Activated CD4-positive, alpha-beta T cell treated with anti-CD3 and anti-CD28 coated beads, Interleukin-2, amount 10 ng/mL, durations not matched to agents 7 days and 5 days (primary cell): Measurements from ENCODE around the gene CDC42EP2. TPM values are rescaled to one million over a fixed set of nuclear protein-coding genes. Genes with fewer than 3 reads are reported as not detected.

ENCODE experiments used
- CTCF ChIA-PET: fragments of 350-600 bp; sonication (Branson Sonifier 250); formaldehyde crosslinking; loops from one replicate; lab custom pipeline; 2021; ENCODE audit warnings: antibody characterized with exemption; lab: Charles Lee
- POLR2A ChIA-PET: fragments of 350-600 bp; sonication (Branson Sonifier 250); formaldehyde crosslinking; loops from one replicate; lab custom pipeline; 2021; ENCODE audit warnings: antibody characterized with exemption; lab: Charles Lee
- DNase-seq: peaks from one replicate; pipeline ENCODE4 v3.0.0-alpha.2; 2020
- H3K27ac Mint-ChIP-seq: one replicate; pipeline ENCODE4 v1.8.0; 2021; ENCODE audit warnings: mild to moderate bottlenecking, moderate library complexity, mixed read lengths
- H3K27me3 Mint-ChIP-seq: one replicate; pipeline ENCODE4 v1.8.0; 2021; ENCODE audit warnings: mixed read lengths
- H3K36me3 Mint-ChIP-seq: one replicate; pipeline ENCODE4 v1.8.0; 2021; ENCODE audit warnings: low read depth, mixed read lengths
- H3K4me1 Mint-ChIP-seq: one replicate; pipeline ENCODE4 v1.8.0; 2021; ENCODE audit warnings: mixed read lengths
- H3K4me3 Mint-ChIP-seq: one replicate; pipeline ENCODE4 v1.8.0; 2021; ENCODE audit warnings: mild to moderate bottlenecking, moderate library complexity, mixed read lengths
- H3K9me3 Mint-ChIP-seq: one replicate; pipeline ENCODE4 v1.8.0; 2021; ENCODE audit warnings: mixed read lengths
- total RNA-seq, 2 experiments: library from RNA; stranded (reverse); gene quantifications; one replicate each; pipeline ENCODE4 v1.2.3, GENCODE V29; 2021

CDC42EP2 gene
- total RNA-seq, 2 experiments from 2014 or later, result 0.25 to 0.67 TPM

GRCh38 chr11:65355013-65355775 lies 40.5 kb downstream of the CDC42EP2 start:
- ChIA-PET POLR2A (no interaction called here), CTCF (interaction anchor here (0.9 to 1.3 kb wide), 5 partner anchors 13 to 215 kb away, joined by 3 to 4 read pairs (median 3); partner anchors contain the start of gene ZNRD2)
- H3K4me3 Mint-ChIP-seq, result peak overlapping the region; percentile 85
- DNase-seq, result peak; percentile 68
- H3K27me3 Mint-ChIP-seq, result peaks cover 4% of the 10 kb centered on the region
- peaks cover 10% of the 10 kb centered on the region for H3K36me3 Mint-ChIP-seq
- peaks cover 16% of the 10 kb centered on the region for H3K4me1 Mint-ChIP-seq
- peak overlapping the region; percentile 83 for H3K27ac Mint-ChIP-seq
- no peaks in the 10 kb centered on the region for H3K9me3 Mint-ChIP-seq

DNA sequence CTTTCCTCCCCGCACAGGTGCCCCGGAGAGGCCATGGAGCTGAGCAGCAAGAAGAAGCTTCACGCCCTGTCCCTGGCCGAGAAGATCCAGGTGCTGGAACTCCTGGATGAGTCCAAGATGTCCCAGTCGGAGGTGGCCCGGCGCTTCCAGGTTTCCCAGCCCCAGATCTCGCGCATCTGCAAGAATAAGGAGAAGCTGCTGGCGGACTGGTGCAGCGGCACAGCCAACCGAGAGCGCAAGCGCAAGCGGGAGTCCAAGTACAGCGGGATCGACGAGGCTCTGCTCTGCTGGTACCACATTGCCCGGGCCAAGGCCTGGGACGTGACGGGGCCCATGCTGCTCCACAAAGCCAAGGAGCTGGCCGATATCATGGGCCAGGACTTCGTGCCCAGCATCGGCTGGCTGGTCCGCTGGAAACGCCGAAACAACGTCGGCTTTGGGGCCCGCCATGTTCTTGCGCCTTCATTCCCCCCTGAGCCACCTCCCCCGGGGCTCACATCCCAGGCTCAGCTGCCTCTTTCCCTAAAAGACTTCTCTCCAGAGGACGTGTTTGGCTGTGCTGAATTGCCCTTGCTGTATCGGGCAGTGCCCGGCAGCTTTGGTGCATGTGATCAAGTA lies 41.2 kb downstream of the CDC42EP2 start:
- CTCF ChIA-PET, result interaction anchor here (0.7 to 1.3 kb wide), 7 partner anchors 9 to 214 kb away, joined by 3 to 4 read pairs (median 3); partner anchors contain the start of gene ZNRD2
- Mint-ChIP-seq H3K4me3 (peak overlapping the region; percentile 85), H3K36me3 (peaks cover 10% of the 10 kb centered on the region), H3K27me3 (peaks cover 4% of the 10 kb centered on the region), H3K9me3 (no peaks in the 10 kb centered on the region), H3K27ac (peak overlapping the region; percentile 68), H3K4me1 (peaks cover 16% of the 10 kb centered on the region)
- DNase-seq, result no peak
- POLR2A ChIA-PET, result no interaction called here

DNA sequence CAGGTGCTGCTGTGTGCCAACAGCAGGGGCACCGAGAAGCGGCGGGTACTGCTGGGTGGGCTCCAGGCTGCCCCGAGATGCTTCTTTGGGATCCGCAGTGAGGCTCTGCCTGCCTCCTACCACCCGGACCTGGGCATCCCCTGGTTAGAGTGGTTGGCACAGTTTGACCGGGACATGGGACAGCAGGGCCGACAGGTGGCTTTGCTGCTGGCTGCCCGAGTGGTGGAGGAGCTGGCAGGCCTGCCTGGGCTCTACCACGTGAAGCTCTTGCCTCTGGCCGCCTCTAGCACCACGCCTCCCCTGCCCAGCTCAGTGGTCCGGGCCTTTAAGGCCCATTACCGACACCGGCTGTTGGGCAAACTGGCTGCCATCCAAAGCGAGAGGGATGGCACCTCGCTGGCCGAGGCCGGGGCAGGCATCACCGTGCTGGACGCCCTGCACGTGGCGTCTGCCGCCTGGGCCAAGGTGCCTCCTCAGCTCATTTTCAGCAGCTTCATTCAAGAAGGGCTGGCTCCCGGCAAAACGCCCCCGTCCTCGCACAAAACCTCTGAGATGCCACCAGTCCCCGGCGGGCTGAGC lies 41.8 kb downstream of the CDC42EP2 start:
- ChIA-PET CTCF (interaction anchor here (0.7 to 1.3 kb wide), 4 partner anchors 10 to 150 kb away, joined by 3 to 4 read pairs (median 3); no protein-coding TSS in a partner anchor), POLR2A (no interaction called here)
- H3K4me3 Mint-ChIP-seq, result peak overlapping the region; percentile 51
- H3K27me3 Mint-ChIP-seq, result peaks cover 4% of the 10 kb centered on the region
- DNase-seq, result no peak
- peaks cover 8% of the 10 kb centered on the region for H3K36me3 Mint-ChIP-seq
- peaks cover 16% of the 10 kb centered on the region for H3K4me1 Mint-ChIP-seq
- no peaks in the 10 kb centered on the region for H3K9me3 Mint-ChIP-seq
- H3K27ac Mint-ChIP-seq, result no peak overlapping the region

- CTCF ChIA-PET, result interaction anchor here (0.6 to 1.2 kb wide), 11 partner anchors 28 to 489 kb away, joined by 3 to 4 read pairs (median 3); partner anchors contain the start of gene CDC42EP2
- Mint-ChIP-seq H3K27ac (no peak overlapping the region), H3K4me1 (peaks cover 24% of the 10 kb centered on the region), H3K9me3 (no peaks in the 10 kb centered on the region), H3K4me3 (no peak overlapping the region), H3K27me3 (peaks cover 4% of the 10 kb centered on the region), H3K36me3 (no peaks in the 10 kb centered on the region)
- no peak for DNase-seq
- POLR2A ChIA-PET, result interaction anchor here (0.6 kb wide), 1 partner anchor 142 kb away, joined by 3 read pairs; no protein-coding TSS in a partner anchor
These were observed 43.2 kb downstream of the CDC42EP2 start for GRCh38 chr11:65357856-65358356.

GRCh38 chr11:65362320-65362931 lies 47.8 kb downstream of the CDC42EP2 start:
- ChIA-PET POLR2A (no interaction called here), CTCF (interaction anchor here (0.8 to 1.3 kb wide), 4 partner anchors 14 to 178 kb away, joined by 3 to 5 read pairs (median 4); no protein-coding TSS in a partner anchor)
- Mint-ChIP-seq H3K4me1 (peaks cover 14% of the 10 kb centered on the region), H3K36me3 (no peaks in the 10 kb centered on the region), H3K9me3 (no peaks in the 10 kb centered on the region), H3K27me3 (no peaks in the 10 kb centered on the region), H3K4me3 (no peak overlapping the region), H3K27ac (peak overlapping the region; percentile 32)
- DNase-seq, result no peak

DNA sequence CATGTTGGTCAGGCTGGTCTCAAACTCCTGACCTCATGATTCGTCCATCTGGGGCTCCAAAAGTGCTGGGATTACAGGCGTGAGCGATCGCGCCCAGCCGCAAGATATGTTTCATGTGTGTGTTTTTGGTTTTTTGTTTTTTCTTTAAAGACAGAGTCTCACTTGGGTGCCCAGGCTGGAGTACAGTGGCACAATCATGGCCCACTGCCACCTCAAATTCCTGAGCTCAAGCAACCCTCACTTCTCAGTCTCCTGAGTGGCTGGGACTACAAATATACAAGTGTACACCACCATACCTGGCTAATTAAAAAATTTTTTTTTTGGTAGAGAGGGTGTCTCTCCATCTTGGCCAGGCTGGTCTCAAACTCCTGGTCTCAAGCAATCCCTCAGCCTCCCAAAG lies 48.3 kb downstream of the CDC42EP2 start:
- Mint-ChIP-seq H3K9me3 (no peaks in the 10 kb centered on the region), H3K36me3 (no peaks in the 10 kb centered on the region), H3K4me1 (peaks cover 14% of the 10 kb centered on the region), H3K27ac (peak overlapping the region; percentile 31), H3K27me3 (no peaks in the 10 kb centered on the region), H3K4me3 (no peak overlapping the region)
- CTCF ChIA-PET, result interaction anchor here (0.6 to 1.3 kb wide), 3 partner anchors 15 to 53 kb away, joined by 3 to 5 read pairs (median 3); no protein-coding TSS in a partner anchor
- no peak for DNase-seq
- POLR2A ChIA-PET, result no interaction called here

DNA sequence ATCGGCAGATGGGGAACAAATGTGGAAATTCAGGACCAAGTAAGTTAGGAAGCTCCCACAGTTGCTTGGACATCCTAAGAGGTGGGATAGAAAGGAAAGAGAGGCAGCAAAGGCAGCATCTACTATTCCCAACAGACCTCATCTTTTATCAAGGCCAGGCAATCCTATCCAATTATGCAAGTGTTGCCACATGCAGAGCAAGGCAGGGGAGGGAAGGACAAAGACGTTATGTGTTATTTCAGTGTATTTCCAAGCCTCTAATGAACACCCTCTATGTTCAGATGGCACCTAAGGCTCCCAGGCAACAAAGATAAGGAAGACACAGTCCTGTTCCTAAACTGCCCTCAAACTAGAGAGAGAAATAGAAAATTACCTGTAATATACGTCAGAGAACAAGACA lies 49.1 kb downstream of the CDC42EP2 start:
- CTCF ChIA-PET, result no interaction called here
- DNase-seq, result no peak
- Mint-ChIP-seq H3K27me3 (no peaks in the 10 kb centered on the region), H3K4me3 (no peak overlapping the region), H3K9me3 (no peaks in the 10 kb centered on the region), H3K36me3 (no peaks in the 10 kb centered on the region), H3K4me1 (peaks cover 14% of the 10 kb centered on the region), H3K27ac (no peak overlapping the region)
- POLR2A ChIA-PET, result no interaction called here

GRCh38 chr11:65366340-65366773 lies 51.7 kb downstream of the CDC42EP2 start:
- no peaks in the 10 kb centered on the region for H3K36me3 Mint-ChIP-seq
- H3K27me3 Mint-ChIP-seq, result no peaks in the 10 kb centered on the region
- ChIA-PET CTCF (interaction anchor here (1.2 kb wide), 1 partner anchor 38 kb away, joined by 3 read pairs; no protein-coding TSS in a partner anchor), POLR2A (no interaction called here)
- peaks cover 14% of the 10 kb centered on the region for H3K4me1 Mint-ChIP-seq
- no peak overlapping the region for H3K4me3 Mint-ChIP-seq
- H3K9me3 Mint-ChIP-seq, result no peaks in the 10 kb centered on the region
- peak; percentile 49 for DNase-seq
- no peak overlapping the region for H3K27ac Mint-ChIP-seq

- H3K9me3 Mint-ChIP-seq, result no peaks in the 10 kb centered on the region
- DNase-seq, result no peak
- H3K36me3 Mint-ChIP-seq, result no peaks in the 10 kb centered on the region
- POLR2A ChIA-PET, result no interaction called here
- CTCF ChIA-PET, result interaction anchor here (0.6 to 1.8 kb wide), 8 partner anchors 8 to 258 kb away, joined by 3 to 6 read pairs (median 4); partner anchors contain the start of gene FAM89B
- H3K27me3 Mint-ChIP-seq, result no peaks in the 10 kb centered on the region
- peaks cover 4% of the 10 kb centered on the region for H3K4me1 Mint-ChIP-seq
- H3K4me3 Mint-ChIP-seq, result no peak overlapping the region
- H3K27ac Mint-ChIP-seq, result no peak overlapping the region
These were observed 56.0 kb downstream of the CDC42EP2 start for GRCh38 chr11:65370659-65371049.

Other genes with a start within 250 kb of the CDC42EP2 start
- gene CDCA5, start 230.8 kb upstream of the CDC42EP2 start, total RNA-seq, result 100 to 1,000 TPM; 105 to 109 TPM
- gene ZFPL1, start 230.6 kb upstream of the CDC42EP2 start, total RNA-seq, result 10 to 100 TPM; 27.2 to 29.8 TPM
- gene VPS51, start 218.7 kb upstream of the CDC42EP2 start, total RNA-seq, result 100 to 1,000 TPM; 146 to 148 TPM
- gene TM7SF2, start 203.0 kb upstream of the CDC42EP2 start, total RNA-seq, result 10 to 100 TPM; 26.1 to 27.7 TPM
- 1 to 10 TPM; 8.6 to 9.9 TPM for gene ZNHIT2, start 197.2 kb upstream of the CDC42EP2 start, total RNA-seq
- 1,000 to 10,000 TPM; 1,051 to 1,116 TPM for gene FAU, start 192.7 kb upstream of the CDC42EP2 start, total RNA-seq
- 10 to 100 TPM; 49.5 to 55.4 TPM for gene MRPL49, start 192.5 kb upstream of the CDC42EP2 start, total RNA-seq
- 10 to 100 TPM; 40.5 to 42.2 TPM for gene SYVN1, start 180.3 kb upstream of the CDC42EP2 start, total RNA-seq
- not detected for gene SPDYC, start 144.6 kb upstream of the CDC42EP2 start, total RNA-seq
- 100 to 1,000 TPM; 192 to 207 TPM for gene CAPN1, start 132.9 kb upstream of the CDC42EP2 start, total RNA-seq
- gene POLA2, start 52.9 kb upstream of the CDC42EP2 start, total RNA-seq, result 10 to 100 TPM; 47.7 to 55.2 TPM
- 10 to 100 TPM; 61.1 to 75.6 TPM for gene DPF2, start 19.0 kb downstream of the CDC42EP2 start, total RNA-seq
- gene TIGD3, start 39.9 kb downstream of the CDC42EP2 start, total RNA-seq, result under 1 TPM; 0.42 to 0.79 TPM
- gene SLC25A45, start 67.8 kb downstream of the CDC42EP2 start, total RNA-seq, result 10 to 100 TPM; 40.9 TPM
- gene FRMD8, start 71.8 kb downstream of the CDC42EP2 start, total RNA-seq, result 10 to 100 TPM; 49.5 to 52.1 TPM
- gene NEAT1, start 107.9 kb downstream of the CDC42EP2 start, total RNA-seq, result 100 to 1,000 TPM; 463 to 610 TPM
- 1,000 to 10,000 TPM; 7,183 to 8,252 TPM for gene MALAT1, start 184.2 kb downstream of the CDC42EP2 start, total RNA-seq
- gene SCYL1, start 210.2 kb downstream of the CDC42EP2 start, total RNA-seq, result 10 to 100 TPM; 59.1 to 62.1 TPM
- gene LTBP3, start 243.5 kb downstream of the CDC42EP2 start, total RNA-seq, result 10 to 100 TPM; 80.2 to 92.5 TPM